Large intestine (tissue), 12 donors: ENCODE results near the gene PCDHB13. TPM values are rescaled to one million over a fixed set of nuclear protein-coding genes. Genes with fewer than 3 reads are reported as not detected.
"Not testable (repeated sequence)": the region's sequence is repeated elsewhere in the genome, so short reads cannot be mapped to it uniquely, and the experiment has no call there.

ENCODE experiments used
- DNase-seq, 2 donors: peaks; one replicate each; pipeline versions ENCODE4 v3.0.0 to v3.0.0-alpha.2; 2013
- H3K27ac ChIP-seq: one replicate; pipeline ENCODE4 v1.5.1; 2013; ENCODE audit warnings: low read length
- H3K27me3 ChIP-seq: 2 replicates; pipeline ENCODE4 v1.6.1; 2013; ENCODE audit warnings: low read length; ENCODE audit not compliant: control insufficient read depth, insufficient read depth
- H3K36me3 ChIP-seq: 2 replicates; pipeline ENCODE4 v1.6.1; 2013; ENCODE audit warnings: low read length; ENCODE audit not compliant: control insufficient read depth, insufficient read depth
- H3K4me1 ChIP-seq: one replicate; pipeline ENCODE4 v1.6.1; 2013; ENCODE audit warnings: low read length; ENCODE audit not compliant: control insufficient read depth, insufficient read depth
- H3K4me3 ChIP-seq: one replicate; pipeline ENCODE4 v1.5.1; 2013; ENCODE audit warnings: low read length
- H3K9me3 ChIP-seq: one replicate; pipeline ENCODE4 v1.6.1; 2013; ENCODE audit warnings: mild to moderate bottlenecking, low read depth, low read length, moderate library complexity; ENCODE audit not compliant: control insufficient read depth
- WGBS: methylation state at CpG from one replicate; pipeline ENCODE4 v1.1.5; 2013; ENCODE audit warnings: low lambda C conversion rate; ENCODE audit not compliant: insufficient coverage; 5-methylcytosine and 5-hydroxymethylcytosine counted together
- long read RNA-seq, 11 donors: transcript quantifications; one replicate each; lab custom pipeline, GENCODE V29; 2026
- polyA plus RNA-seq: library from polyadenylated mRNA; unstranded; fragments of 120-200 nt; gene quantifications from one replicate; pipeline ENCODE4 v1.2.1, GENCODE V29; 2013

PCDHB13 gene
- 1.4 TPM for polyA plus RNA-seq
- long read RNA-seq, donor 1: 0 reads
- long read RNA-seq, donor 2, full-length matches to known transcripts: 1 of 1 reads
- long read RNA-seq, donor 2, partial matches to known transcripts: 0 of 1 reads
- long read RNA-seq, donor 2, other reads (novel, unspliced or antisense): 0 of 1 reads
- long read RNA-seq, donor 3, full-length matches to known transcripts: 2 of 2 reads
- long read RNA-seq, donor 3, partial matches to known transcripts: 0 of 2 reads
- long read RNA-seq, donor 3, other reads (novel, unspliced or antisense): 0 of 2 reads
- long read RNA-seq, donor 4: 0 reads
- long read RNA-seq, donor 5, full-length matches to known transcripts: 2 of 2 reads
- long read RNA-seq, donor 5, partial matches to known transcripts: 0 of 2 reads
- long read RNA-seq, donor 5, other reads (novel, unspliced or antisense): 0 of 2 reads
- long read RNA-seq, donor 6, full-length matches to known transcripts: 1 of 1 reads
- long read RNA-seq, donor 6, partial matches to known transcripts: 0 of 1 reads
- long read RNA-seq, donor 6, other reads (novel, unspliced or antisense): 0 of 1 reads
- long read RNA-seq, donor 7: 0 reads
- long read RNA-seq, donor 8: 0 reads
- long read RNA-seq, donor 9, full-length matches to known transcripts: 1 of 1 reads
- long read RNA-seq, donor 9, partial matches to known transcripts: 0 of 1 reads
- long read RNA-seq, donor 9, other reads (novel, unspliced or antisense): 0 of 1 reads
- long read RNA-seq, donor 10, full-length matches to known transcripts: 1 of 1 reads
- long read RNA-seq, donor 10, partial matches to known transcripts: 0 of 1 reads
- long read RNA-seq, donor 10, other reads (novel, unspliced or antisense): 0 of 1 reads
- long read RNA-seq, donor 11, full-length matches to known transcripts: 3 of 3 reads
- long read RNA-seq, donor 11, partial matches to known transcripts: 0 of 3 reads
- long read RNA-seq, donor 11, other reads (novel, unspliced or antisense): 0 of 3 reads

DNA sequence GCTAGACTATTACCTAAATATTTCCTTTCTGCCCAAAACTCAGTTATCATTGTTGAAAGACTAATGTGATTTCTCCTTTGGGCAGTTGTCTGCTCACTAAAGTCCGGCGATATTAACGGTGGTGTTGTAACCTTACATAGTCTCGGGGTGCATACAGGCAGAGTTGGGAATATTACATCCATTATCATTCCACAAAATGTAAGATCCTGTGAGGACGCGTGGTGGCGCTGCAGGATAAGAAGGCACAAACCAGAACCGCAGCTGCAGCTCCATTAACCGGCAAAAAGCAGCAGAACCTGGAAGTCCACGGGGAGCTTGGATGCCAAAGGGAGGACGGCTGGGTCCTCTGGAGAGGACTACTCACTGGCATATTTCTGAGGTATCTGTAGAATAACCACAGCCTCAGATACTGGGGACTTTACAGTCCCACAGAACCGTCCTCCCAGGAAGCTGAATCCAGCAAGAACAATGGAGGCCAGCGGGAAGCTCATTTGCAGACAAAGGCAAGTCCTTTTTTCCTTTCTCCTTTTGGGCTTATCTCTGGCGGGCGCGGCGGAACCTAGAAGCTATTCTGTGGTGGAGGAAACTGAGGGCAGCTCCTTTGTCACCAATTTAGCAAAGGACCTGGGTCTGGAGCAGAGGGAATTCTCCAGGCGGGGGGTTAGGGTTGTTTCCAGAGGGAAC, at the start of gene PCDHB13:
TSS of gene PCDHB13 (plus strand) at position 264 of the 684 bp plus-strand sequence. CDS start at position 469, 205 bp downstream.
- not testable (repeated sequence) for H3K4me1 ChIP-seq, H3K27ac ChIP-seq, H3K4me3 ChIP-seq, H3K27me3 ChIP-seq, DNase-seq, H3K36me3 ChIP-seq
- no CpG with 5 or more reads among the region's 18 CpGs for WGBS
- peaks cover 25% of the 10 kb centered on the region for H3K9me3 ChIP-seq

DNA sequence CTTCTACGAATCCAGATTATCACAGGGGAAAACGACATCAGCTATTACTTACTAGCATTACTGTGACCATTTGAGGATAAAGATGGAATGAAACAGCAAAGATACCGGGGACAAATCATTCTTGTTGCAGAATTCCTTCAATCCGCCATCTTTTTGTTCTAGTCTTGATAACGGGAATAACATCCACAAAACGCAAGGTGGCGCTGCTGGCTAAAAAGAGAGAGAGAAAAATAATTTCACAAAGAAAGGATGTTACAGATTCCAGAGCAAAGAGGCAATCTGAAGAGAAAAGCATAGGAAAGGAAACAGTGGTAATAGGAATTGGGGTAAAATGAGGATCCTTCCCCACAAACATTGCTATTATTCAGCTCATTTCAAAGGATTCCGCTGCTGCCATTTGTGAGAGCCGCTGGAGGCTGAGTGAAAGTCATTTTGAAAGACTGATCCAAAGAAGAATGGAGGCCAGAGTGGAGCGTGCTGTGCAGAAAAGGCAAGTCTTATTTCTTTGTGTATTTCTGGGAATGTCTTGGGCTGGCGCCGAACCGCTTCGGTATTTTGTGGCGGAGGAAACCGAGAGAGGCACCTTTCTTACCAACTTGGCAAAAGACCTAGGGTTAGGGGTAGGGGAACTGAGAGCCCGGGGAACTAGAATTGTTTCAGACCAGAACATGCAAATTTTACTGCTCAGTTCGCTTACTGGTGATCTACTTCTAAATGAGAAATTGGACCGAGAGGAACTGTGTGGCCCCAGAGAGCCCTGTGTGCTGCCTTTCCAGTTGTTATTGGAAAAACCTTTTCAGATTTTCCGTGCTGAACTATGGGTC, 41.1 kb upstream of the PCDHB13 start, which contains the start of gene PCDHB7:
TSS of gene PCDHB7 (plus strand) at position 264 of the 824 bp plus-strand sequence. CDS start at position 456, 192 bp downstream.
- 4% methylated on average over 4 of the region's 20 CpGs for WGBS

DNA sequence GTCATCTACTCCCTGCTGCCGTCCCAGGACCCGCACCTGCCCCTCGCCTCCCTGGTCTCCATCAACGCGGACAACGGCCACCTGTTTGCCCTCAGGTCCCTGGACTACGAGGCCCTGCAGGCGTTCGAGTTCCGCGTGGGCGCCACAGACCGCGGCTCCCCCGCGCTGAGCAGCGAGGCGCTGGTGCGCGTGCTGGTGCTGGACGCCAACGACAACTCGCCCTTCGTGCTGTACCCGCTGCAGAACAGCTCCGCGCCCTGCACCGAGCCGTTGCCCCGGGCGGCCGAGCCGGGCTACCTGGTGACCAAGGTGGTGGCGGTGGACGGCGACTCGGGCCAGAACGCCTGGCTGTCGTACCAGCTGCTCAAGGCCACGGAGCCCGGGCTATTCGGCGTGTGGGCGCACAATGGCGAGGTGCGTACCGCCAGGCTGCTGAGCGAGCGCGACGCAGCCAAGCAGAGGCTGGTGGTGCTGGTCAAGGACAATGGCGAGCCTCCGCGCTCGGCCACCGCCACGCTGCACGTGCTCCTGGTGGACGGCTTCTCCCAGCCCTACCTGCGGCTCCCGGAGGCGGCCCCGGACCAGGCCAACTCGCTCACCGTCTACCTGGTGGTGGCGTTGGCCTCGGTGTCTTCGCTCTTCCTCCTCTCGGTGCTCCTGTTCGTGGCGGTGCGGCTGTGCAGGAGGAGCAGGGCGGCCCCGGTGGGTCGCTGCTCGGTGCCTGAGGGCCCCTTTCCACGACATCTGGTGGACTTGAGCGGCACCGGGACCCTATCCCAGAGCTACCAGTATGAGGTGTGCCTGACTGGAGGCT, 39.2 kb upstream of the PCDHB13 start:
- not testable (repeated sequence) for H3K27ac ChIP-seq, H3K36me3 ChIP-seq, H3K27me3 ChIP-seq, H3K4me3 ChIP-seq, H3K4me1 ChIP-seq, DNase-seq
- no CpG with 5 or more reads among the region's 79 CpGs for WGBS
- H3K9me3 ChIP-seq: peaks cover 14% of the 10 kb centered on the region

More for the DNA sequence above, 41.1 kb upstream of the PCDHB13 start, which contains the start of gene PCDHB7:
- peaks cover 11% of the 10 kb centered on the region for H3K9me3 ChIP-seq
- no peak within 1 kb of the TSS for H3K27ac ChIP-seq
- H3K27me3 ChIP-seq: peaks cover 2% of the 10 kb centered on the region
- DNase-seq: no peak
- H3K4me1 ChIP-seq: no peaks in the 10 kb centered on the region
- no peak within 1 kb of the TSS for H3K4me3 ChIP-seq
- H3K36me3 ChIP-seq: no peaks in the 10 kb centered on the region

DNA sequence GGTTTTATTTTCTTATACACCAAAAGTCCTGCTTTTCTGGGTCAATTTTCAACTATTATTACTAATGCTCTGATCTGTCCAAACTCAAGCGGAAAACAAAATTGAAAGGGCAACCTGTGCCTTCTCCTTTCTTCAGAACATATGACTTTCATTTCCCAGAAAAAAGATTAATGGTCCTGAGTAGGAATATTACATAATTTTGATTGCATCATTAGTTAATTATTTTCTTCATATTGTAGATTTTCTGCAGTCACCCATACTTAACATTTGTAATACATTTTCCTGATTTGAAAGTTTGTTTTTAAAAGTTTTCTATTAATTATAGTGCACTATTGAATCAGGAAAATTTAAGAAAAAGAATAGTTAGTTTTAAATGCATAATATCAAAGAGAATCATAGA, 37.8 kb upstream of the PCDHB13 start:
- no peak for DNase-seq
- Histone ChIP-seq H3K4me1 (no peaks in the 10 kb centered on the region), H3K4me3 (no peak overlapping the region), H3K27ac (no peak overlapping the region), H3K27me3 (peaks cover 5% of the 10 kb centered on the region), H3K36me3 (no peaks in the 10 kb centered on the region), H3K9me3 (peaks cover 20% of the 10 kb centered on the region)
- WGBS: 0% methylated on average over 1 of the region's 1 CpG

DNA sequence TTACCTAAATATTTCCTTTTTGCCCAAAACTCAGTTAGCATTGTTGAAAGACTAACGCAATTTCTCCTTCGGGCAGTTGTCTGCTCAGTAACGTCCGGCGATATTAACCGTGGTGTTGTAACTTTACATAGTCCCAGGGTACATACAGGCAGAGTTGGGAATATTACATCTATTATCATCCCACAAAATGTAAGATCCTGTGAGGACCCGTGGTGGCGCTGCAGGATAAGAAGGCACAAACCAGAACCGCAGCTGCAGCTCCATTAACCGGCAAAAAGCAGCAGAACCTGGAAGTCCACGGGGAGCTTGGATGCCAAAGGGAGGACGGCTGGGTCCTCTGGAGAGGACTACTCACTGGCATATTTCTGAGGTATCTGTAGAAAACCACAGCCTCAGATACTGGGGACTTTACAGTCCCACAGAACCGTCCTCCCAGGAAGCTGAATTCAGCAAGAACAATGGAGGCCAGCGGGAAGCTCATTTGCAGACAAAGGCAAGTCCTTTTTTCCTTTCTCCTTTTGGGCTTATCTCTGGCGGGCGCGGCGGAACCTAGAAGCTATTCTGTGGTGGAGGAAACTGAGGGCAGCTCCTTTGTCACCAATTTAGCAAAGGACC, 36.0 kb upstream of the PCDHB13 start, which contains the start of gene PCDHB8:
TSS of gene PCDHB8 (plus strand) at position 214 of the 615 bp plus-strand sequence. CDS start at position 459, 245 bp downstream.
- not testable (repeated sequence) for H3K27ac ChIP-seq, H3K4me3 ChIP-seq, H3K27me3 ChIP-seq, H3K36me3 ChIP-seq, DNase-seq, H3K4me1 ChIP-seq
- no CpG with 5 or more reads among the region's 18 CpGs for WGBS
- peaks cover 20% of the 10 kb centered on the region for H3K9me3 ChIP-seq

DNA sequence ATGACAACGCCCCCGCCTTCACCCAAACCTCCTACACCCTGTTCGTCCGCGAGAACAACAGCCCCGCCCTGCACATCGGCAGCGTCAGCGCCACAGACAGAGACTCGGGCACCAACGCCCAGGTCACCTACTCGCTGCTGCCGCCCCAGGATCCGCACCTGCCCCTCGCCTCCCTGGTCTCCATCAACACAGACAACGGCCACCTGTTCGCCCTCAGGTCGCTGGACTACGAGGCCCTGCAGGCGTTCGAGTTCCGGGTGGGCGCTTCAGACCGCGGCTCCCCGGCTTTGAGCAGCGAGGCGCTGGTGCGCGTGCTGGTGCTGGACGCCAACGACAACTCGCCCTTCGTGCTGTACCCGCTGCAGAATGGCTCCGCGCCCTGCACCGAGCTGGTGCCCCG, 34.3 kb upstream of the PCDHB13 start:
- H3K4me3 ChIP-seq, H3K27ac ChIP-seq, DNase-seq, H3K4me1 ChIP-seq, H3K27me3 ChIP-seq, H3K36me3 ChIP-seq: not testable (repeated sequence)
- H3K9me3 ChIP-seq: peaks cover 15% of the 10 kb centered on the region
- no CpG with 5 or more reads among the region's 39 CpGs for WGBS

DNA sequence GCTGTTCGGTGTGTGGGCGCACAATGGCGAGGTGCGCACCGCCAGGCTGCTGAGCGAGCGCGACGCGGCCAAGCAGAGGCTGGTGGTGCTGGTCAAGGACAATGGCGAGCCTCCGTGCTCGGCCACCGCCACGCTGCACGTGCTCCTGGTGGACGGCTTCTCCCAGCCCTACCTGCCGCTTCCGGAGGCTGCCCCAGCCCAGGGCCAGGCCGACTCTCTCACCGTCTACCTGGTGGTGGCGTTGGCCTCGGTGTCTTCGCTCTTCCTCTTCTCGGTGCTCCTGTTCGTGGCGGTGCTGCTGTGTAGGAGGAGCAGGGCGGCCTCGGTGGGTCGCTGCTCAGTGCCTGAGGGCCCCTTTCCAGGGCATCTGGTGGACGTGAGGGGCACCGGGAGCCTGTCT, 33.8 kb upstream of the PCDHB13 start:
- peaks cover 14% of the 10 kb centered on the region for H3K9me3 ChIP-seq
- not testable (repeated sequence) for H3K36me3 ChIP-seq, H3K4me1 ChIP-seq, H3K27ac ChIP-seq, H3K27me3 ChIP-seq, DNase-seq, H3K4me3 ChIP-seq
- no CpG with 5 or more reads among the region's 32 CpGs for WGBS

DNA sequence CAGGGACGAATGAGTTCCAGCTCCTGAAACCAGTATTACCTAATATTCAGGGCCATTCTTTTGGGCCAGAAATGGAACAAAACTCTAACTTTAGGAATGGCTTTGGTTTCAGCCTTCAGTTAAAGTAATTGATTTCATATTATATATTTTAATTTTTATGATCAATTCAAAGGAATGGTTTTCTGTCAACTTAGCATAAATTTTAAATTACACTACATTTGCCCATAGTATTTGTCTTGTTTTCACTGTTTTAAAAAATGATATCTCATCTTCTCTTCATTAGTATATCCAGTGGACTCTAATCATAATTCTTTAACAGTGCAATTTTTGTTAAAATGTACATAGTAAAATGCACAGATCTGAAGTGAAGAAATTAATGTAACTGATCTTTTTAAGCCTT, 33.4 kb upstream of the PCDHB13 start:
- DNase-seq: no peak
- 60% methylated on average over 1 of the region's 1 CpG for WGBS
- Histone ChIP-seq H3K4me3 (no peak overlapping the region), H3K27ac (no peak overlapping the region), H3K9me3 (peaks cover 13% of the 10 kb centered on the region), H3K4me1 (no peaks in the 10 kb centered on the region), H3K27me3 (peaks cover 9% of the 10 kb centered on the region), H3K36me3 (no peaks in the 10 kb centered on the region)
